GM18502 (cell line): ENCODE results near the gene RETREG1.
"Not testable (repeated sequence)": the region's sequence is repeated elsewhere in the genome, so short reads cannot be mapped to it uniquely, and the experiment has no call there.

Source experiments
- ATAC-seq: cut with Tn5 transposase; IDR thresholded peaks from one replicate; pipeline ENCODE4 v1.9.1; 2021; ENCODE audit warnings: mild to moderate bottlenecking; ENCODE audit not compliant: unreplicated experiment, poor library complexity

Gene RETREG1

GRCh38 chr5:16500024-16500423 is 116.8 kb downstream of the RETREG1 start:
- no peak for ATAC-seq

DNA sequence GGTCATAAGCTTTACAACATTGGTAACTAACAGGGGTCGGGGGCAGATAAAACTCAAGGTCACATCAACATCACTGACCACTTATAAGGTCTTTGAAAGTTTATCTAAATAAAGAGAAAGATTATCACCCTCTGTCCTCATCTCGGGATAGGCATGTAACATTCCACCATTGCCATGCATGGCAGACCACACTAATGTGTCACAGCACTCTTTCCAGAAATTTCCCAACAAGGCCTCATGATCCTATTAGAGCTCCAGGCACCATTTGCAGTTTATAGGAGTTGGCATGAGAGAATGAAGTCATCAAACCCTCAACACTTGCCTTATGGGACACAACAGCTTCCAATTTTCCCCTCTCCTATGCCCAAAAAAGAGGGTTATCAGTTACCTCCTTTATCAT is 119.3 kb downstream of the RETREG1 start:
- ATAC-seq, result no peak

- no peak for ATAC-seq
Measured at GRCh38 chr5:16493261-16493660, 123.5 kb downstream of the RETREG1 start.

- ATAC-seq, result no peak
Measured at GRCh38 chr5:16492398-16493140, 124.2 kb downstream of the RETREG1 start.

DNA sequence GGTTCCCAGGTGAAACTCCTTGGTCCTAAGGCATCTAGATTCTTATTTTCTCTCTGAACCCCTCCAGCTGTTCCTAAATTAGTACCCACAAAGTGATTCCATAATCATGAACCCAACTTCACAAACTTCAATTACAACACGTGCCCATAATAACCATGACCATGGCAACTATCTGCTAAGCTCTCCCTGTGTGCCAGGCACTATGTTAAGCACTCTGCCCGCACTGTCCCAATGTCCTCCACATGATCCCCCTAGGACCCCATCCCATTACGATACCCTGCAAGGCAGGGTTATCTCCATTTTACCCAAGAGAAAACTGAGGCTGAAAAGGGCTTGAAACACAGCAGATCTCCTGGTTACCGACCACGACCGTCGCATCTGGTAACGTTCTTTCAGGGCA is 125.9 kb downstream of the RETREG1 start:
- no peak for ATAC-seq

DNA sequence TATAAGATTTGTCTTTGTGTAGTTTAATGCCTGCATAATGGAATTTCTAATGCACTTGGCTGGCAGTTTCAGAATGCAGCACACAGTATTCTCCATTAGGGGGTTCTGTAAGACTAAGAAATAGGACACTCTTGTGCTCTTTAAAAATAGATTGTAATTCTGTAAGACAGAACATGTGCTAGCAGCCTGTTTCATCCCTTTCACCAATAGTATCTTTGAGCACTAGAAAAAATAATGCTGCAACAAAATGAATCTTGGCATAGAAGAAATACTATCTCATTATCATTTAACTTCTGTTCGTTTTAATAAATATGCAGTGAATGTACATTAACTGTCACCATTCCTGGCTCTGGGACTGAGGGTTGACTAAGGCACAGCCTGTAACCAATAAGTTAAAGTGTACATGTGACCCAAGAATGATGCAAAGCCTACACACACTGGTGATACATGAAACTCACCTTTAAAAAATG is 127.4 kb downstream of the RETREG1 start:
- peak; percentile 90 for ATAC-seq

- no peak for ATAC-seq
Measured at GRCh38 chr5:16487456-16487855, 129.3 kb downstream of the RETREG1 start.

DNA sequence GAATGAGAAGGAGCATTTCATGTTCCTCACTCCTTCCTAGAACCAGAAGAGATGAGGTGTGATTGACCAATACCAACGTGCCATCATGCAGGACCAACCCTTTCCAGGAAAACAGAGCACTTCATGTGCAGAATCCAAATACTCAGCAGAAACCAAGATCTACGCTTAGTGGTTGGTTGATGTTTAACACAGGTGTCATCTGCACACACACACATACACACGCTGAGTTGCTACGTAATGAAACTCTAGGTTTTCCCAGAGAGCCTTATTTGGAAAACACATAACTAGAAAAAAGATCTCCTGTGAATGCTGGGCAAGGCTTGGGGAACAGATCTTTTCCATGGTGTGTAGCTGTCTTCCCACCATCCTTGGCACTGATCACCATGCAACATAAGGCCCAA is 130.1 kb downstream of the RETREG1 start:
- ATAC-seq, result no peak

- ATAC-seq, result no peak
Measured at GRCh38 chr5:16485656-16486055, 131.1 kb downstream of the RETREG1 start.

- no peak for ATAC-seq
Measured at GRCh38 chr5:16484081-16484480, 132.7 kb downstream of the RETREG1 start.

DNA sequence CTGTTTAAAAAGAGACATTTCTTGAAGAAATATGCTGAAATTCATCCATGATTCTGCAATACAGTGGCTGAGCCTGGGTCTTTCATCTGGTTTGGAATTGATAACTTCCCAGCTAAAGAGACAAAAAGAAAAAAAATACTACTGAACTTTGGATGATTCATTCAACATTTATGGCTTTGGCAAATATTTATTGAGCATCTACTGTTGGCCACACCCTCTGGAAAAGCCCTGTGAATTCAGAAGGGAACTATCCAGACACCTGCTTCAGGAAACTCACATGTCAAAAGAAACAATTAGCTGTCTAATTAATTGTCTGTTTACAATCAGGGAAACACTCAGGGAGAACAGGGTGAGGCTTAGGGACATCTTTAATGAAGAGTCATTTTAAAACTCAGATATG is 133.4 kb downstream of the RETREG1 start:
- no peak for ATAC-seq

- ATAC-seq, result no peak
Measured at GRCh38 chr5:16482891-16483290, 133.9 kb downstream of the RETREG1 start.

GRCh38 chr5:16480821-16481538 is 135.8 kb downstream of the RETREG1 start:
- ATAC-seq, result no peak

DNA sequence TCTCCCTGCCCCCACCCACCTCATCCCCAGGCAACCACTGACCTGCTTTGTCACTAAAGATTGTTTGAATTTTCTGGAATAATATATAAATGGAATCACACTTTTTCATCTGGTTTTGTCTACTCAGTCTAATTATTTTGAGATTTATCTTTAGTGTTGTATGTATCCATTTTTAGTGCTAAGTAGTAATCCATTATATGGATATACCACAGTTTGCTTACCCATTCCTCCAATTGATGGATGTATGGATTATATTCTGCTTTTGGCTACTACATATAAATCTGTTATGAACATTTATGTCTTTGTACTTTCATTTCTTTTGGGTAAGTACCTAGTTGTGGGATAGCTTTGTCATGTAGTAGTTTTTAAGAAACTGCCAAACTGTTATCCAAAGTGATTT is 136.7 kb downstream of the RETREG1 start:
- ATAC-seq, result no peak

GRCh38 chr5:16477541-16477940 is 139.3 kb downstream of the RETREG1 start:
- ATAC-seq, result no peak

GRCh38 chr5:16476417-16476816 is 140.4 kb downstream of the RETREG1 start:
- ATAC-seq, result not testable (repeated sequence)

GRCh38 chr5:16471387-16471786 is 145.4 kb downstream of the RETREG1 start:
- no peak for ATAC-seq

DNA sequence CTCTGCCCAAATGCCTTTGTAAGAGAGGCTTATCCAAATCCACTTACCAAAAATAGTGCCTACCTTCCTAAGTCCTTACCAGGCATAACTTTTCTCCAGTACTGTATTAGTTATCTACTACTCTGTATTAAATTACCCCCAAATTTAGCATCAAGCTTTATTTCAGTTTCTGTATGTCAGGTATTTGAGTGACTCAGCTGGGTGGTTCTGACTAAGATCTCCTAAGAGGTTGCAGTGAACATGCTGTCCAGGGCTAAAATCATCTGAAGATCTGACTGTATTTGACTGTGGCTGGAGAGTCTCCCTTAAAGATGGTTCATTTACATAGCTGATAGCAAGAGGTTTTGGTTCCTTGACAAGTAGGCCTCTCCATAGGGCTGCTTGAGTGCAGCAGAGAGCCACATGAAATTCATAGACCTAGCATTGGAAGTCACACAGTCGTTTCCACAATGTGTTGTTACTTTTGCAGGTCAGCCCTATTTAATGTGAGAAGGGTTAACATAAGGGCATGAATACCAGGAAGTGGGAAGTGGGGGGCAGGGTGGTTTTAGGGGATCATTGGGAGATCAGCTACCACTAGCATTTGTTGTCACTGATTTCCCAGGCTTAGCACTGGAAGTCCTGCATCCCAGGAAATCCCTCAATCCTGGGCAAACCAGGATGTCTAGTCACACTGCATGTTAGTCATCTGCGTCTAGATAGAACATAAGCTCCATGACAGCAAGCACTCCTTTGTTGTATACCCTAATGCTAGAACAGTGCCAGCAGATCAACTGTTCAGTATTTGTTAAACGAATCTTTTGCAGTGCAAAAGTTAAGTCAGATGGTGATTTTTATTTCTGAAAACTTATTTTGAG is 149.2 kb downstream of the RETREG1 start:
- ATAC-seq, result peak; percentile 81

DNA sequence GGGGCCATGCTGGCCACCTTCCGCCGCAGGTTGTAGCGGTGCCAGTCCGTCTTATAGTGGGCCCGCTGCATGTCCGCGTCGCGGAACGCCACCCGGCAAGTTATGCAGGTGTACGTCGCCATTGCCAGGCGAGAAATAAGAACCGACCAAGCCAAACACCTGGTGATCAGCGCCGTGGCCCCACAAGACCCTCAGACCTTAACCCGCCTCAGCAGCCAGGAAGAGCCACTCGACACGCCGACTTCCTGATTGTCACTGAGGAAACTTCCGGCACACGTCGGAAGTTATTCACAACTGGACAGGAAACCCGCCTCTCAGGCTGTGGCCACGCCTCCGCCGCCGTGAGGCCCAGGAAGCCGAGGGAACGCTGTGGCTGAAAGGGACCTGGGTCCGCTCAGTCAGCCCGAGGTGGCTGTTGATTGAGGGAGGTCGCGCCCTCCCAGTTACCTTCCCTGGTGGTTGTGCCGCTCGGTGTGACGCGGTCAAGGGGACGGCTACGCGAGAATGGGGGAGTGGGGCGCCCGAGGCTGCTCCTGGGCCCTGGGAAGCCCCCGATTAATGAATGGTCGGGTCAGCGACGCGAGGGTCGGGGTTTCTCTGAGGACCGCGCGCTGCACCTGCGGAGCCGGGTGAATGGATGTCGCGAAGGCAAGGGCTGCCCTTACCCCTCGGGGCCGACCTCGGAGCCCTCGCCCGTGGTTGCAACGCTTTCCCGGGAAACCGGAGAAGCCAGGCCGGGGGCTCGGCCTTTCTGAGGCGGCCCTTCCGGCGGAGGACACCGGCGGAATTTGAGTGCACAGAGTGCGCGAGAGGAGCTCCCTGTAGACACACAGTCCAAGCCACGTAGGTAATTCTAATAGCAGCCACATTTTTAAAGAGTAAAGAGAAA is 151.0 kb downstream of the RETREG1 start, which contains the start of gene ZNF622:
Gene ZNF622 (minus strand): TSS at position 257 of the 889 bp plus-strand sequence. CDS start 135 bp downstream, at position 122.
- peak; percentile 83 for ATAC-seq
